NB4 (cell line): Measurements from ENCODE around the gene CELSR1.

Experiments
- DNase-seq: peaks from one replicate; pipeline ENCODE4 v3.0.0; 2010; ENCODE audit warnings: low read depth
- H3K4me3 ChIP-seq: one replicate; pipeline ENCODE4 v1.5.1; 2011; ENCODE audit warnings: mild to moderate bottlenecking, low read depth, low read length, moderate library complexity
- CTCF ChIP-seq: IDR thresholded peaks from one replicate; pipeline ENCODE4 v1.5.1; 2012; ENCODE audit warnings: low read depth, low read length
- MAX ChIP-seq: IDR thresholded peaks from 2 replicates; pipeline ENCODE4 v1.6.1; 2011; ENCODE audit warnings: low read depth, low read length
- MYC ChIP-seq: IDR thresholded peaks from 2 replicates; pipeline ENCODE4 v1.6.1; 2011; ENCODE audit warnings: low read depth, low read length
- POLR2A ChIP-seq: IDR thresholded peaks from 2 replicates; pipeline ENCODE4 v1.6.1; 2011; ENCODE audit warnings: mild to moderate bottlenecking; ENCODE audit not compliant: insufficient read length; ENCODE audit errors: extremely low read depth

The CELSR1 gene

GRCh38 chr22:46351767-46352166 is 185.7 kb downstream of the CELSR1 start:
- DNase-seq: no peak
- TF ChIP-seq MYC: no peak
- TF ChIP-seq CTCF: no peak
- TF ChIP-seq MAX: no peak
- no peak for TF ChIP-seq POLR2A
- H3K4me3 ChIP-seq: no peak overlapping the region

- TF ChIP-seq POLR2A: no peak
- no peak for TF ChIP-seq MYC
- TF ChIP-seq CTCF: no peak
- no peak for TF ChIP-seq MAX
- DNase-seq: no peak
- H3K4me3 ChIP-seq: no peak overlapping the region
Measured at GRCh38 chr22:46351131-46351735, 186.2 kb downstream of the CELSR1 start.

GRCh38 chr22:46350646-46351045 is 186.8 kb downstream of the CELSR1 start:
- DNase-seq: no peak
- H3K4me3 ChIP-seq: no peak overlapping the region
- TF ChIP-seq MAX: no peak
- no peak for TF ChIP-seq CTCF
- TF ChIP-seq MYC: no peak
- TF ChIP-seq POLR2A: no peak

- no peak overlapping the region for H3K4me3 ChIP-seq
- no peak for DNase-seq
- no peak for TF ChIP-seq CTCF
- TF ChIP-seq POLR2A: no peak
- no peak for TF ChIP-seq MYC
- TF ChIP-seq MAX: no peak
Measured at GRCh38 chr22:46350121-46350520, 187.3 kb downstream of the CELSR1 start.

GRCh38 chr22:46349681-46350080 is 187.7 kb downstream of the CELSR1 start:
- no peak for TF ChIP-seq MYC
- TF ChIP-seq CTCF: no peak
- no peak for TF ChIP-seq POLR2A
- TF ChIP-seq MAX: no peak
- no peak overlapping the region for H3K4me3 ChIP-seq
- DNase-seq: no peak

- no peak for DNase-seq
- H3K4me3 ChIP-seq: no peak overlapping the region
- no peak for TF ChIP-seq CTCF
- no peak for TF ChIP-seq MAX
- no peak for TF ChIP-seq POLR2A
- TF ChIP-seq MYC: no peak
Measured at GRCh38 chr22:46349238-46349637, 188.2 kb downstream of the CELSR1 start.
